GM12878 (cell line): ENCODE results near the gene LEMD3. TPM values are rescaled to one million over a fixed set of nuclear protein-coding genes. Genes with fewer than 3 reads are reported as not detected.

Experiments
- ATAC-seq: fragments of 200-7000 bp; cut with Tn5 transposase; 3 replicates; pipeline ENCODE4 v1.9.1; 2020; ENCODE audit warnings: mild to moderate bottlenecking, moderate library complexity
- BruUV-seq: library from RNA; stranded (reverse); fragments of 400-500 nt; replicated peaks from 2 replicates; lab custom pipeline; 2021; lab: Mats Ljungman, UMichigan
- CTCF ChIA-PET: fragments of 300-600 bp; sonication (Branson Sonifier 250); formaldehyde crosslinking; extraction: SDS; loops from one replicate; lab custom pipeline; 2021; ENCODE audit warnings: inconsistent platforms; lab: Yijun Ruan, JAX
- POLR2A ChIA-PET: fragments of 350-600 bp; formaldehyde crosslinking; extraction: SDS; loops from one replicate; lab custom pipeline; 2021; ENCODE audit warnings: inconsistent platforms; lab: Charles Lee
- RAD21 ChIA-PET: fragments of 300-600 bp; sonication (Branson Sonifier 250); formaldehyde crosslinking; loops from one replicate; lab custom pipeline; 2023; ENCODE audit warnings: antibody characterized with exemption; ENCODE audit not compliant: unreplicated experiment; lab: Charles Lee
- SMC1A ChIA-PET: fragments of 300-600 bp; sonication (Branson Sonifier 250); formaldehyde crosslinking; loops from one replicate; lab custom pipeline; 2023; ENCODE audit not compliant: unreplicated experiment, uncharacterized antibody; lab: Charles Lee
- DNase-seq: peaks from one replicate; pipeline ENCODE4 v3.0.0-alpha.2; 2011; ENCODE audit warnings: low read depth, low spot score
- FAIRE-seq: peaks from 3 replicates; lab custom pipeline; 2011; peaks lifted over from hg19 to GRCh38; lab: Jason Lieb, UNC
- H2AFZ ChIP-seq: 2 replicates; pipeline ENCODE4 v1.6.0; 2011; ENCODE audit warnings: low read depth, low read length, control low read depth; ENCODE audit not compliant: control insufficient read depth
- H3K27ac ChIP-seq: 2 replicates; pipeline ENCODE4 v1.5.1; 2011; ENCODE audit warnings: control low read depth; ENCODE audit not compliant: control insufficient read depth, insufficient read depth
- H3K27me3 ChIP-seq, 2 experiments: replicated peaks in 1 of 2; 2 replicates each; pipeline versions ENCODE4 v1.6.0 to v1.6.1; 2011; ENCODE audit warnings: low read length in 1 of 2; ENCODE audit not compliant: control insufficient read depth in 2 of 2, insufficient read depth in 2 of 2
- H3K36me3 ChIP-seq, 2 experiments: 2 replicates each; pipeline ENCODE4 v1.5.1; 2011; ENCODE audit warnings: low read length in 1 of 2; ENCODE audit not compliant: control insufficient read depth in 2 of 2, insufficient read depth in 2 of 2
- H3K4me1 ChIP-seq: 2 replicates; pipeline ENCODE4 v1.6.1; 2011; ENCODE audit warnings: mild to moderate bottlenecking, low read length, moderate library complexity, mixed read lengths; ENCODE audit not compliant: control insufficient read depth, insufficient read depth
- H3K4me2 ChIP-seq: 2 replicates; pipeline ENCODE4 v1.6.0; 2011; ENCODE audit warnings: control low read depth; ENCODE audit not compliant: control insufficient read depth, insufficient read depth
- H3K4me3 ChIP-seq: fragments of 200-600 bp; sonication (generic); 2 replicates; pipeline ENCODE4 v1.5.1; 2016
- H3K79me2 ChIP-seq: 2 replicates; pipeline ENCODE4 v1.6.0; 2011; ENCODE audit warnings: low read length; ENCODE audit not compliant: control insufficient read depth, insufficient read depth
- H3K9ac ChIP-seq: 2 replicates; pipeline ENCODE4 v1.8.0; 2011; ENCODE audit warnings: low read length, control low read depth, mixed read lengths; ENCODE audit not compliant: control insufficient read depth, insufficient read depth
- H3K9me3 ChIP-seq: replicated peaks from 3 replicates; pipeline ENCODE4 v1.5.1; 2011; ENCODE audit warnings: mild to moderate bottlenecking, low read length; ENCODE audit not compliant: control insufficient read depth, insufficient read depth
- H4K20me1 ChIP-seq: 2 replicates; pipeline ENCODE4 v1.6.0; 2011; ENCODE audit not compliant: control insufficient read depth, insufficient read depth
- MTA3 ChIP-seq: IDR thresholded peaks from 2 replicates; pipeline ENCODE4 v1.6.1; 2012; ENCODE audit warnings: low read length, inconsistent platforms, borderline replicate concordance
- NBN ChIP-seq: fragments of 450-650 bp; IDR thresholded peaks from 2 replicates; pipeline ENCODE4 v1.6.1; 2016
- NFXL1 ChIP-seq: fragments of 450-650 bp; IDR thresholded peaks from 2 replicates; pipeline ENCODE4 v1.6.1; 2017; ENCODE audit warnings: antibody characterized with exemption, mild to moderate bottlenecking, borderline replicate concordance
- TBL1XR1 ChIP-seq: IDR thresholded peaks from 2 replicates; pipeline ENCODE4 v1.6.1; 2012; ENCODE audit warnings: low read depth, low read length, improper control_type of control experiment
- WRNIP1 ChIP-seq: IDR thresholded peaks from 2 replicates; pipeline ENCODE4 v1.6.1; 2011; ENCODE audit warnings: low read depth, low read length, improper control_type of control experiment, borderline replicate concordance
- WGBS: methylation state at CpG from one replicate; pipeline ENCODE4 v1.1.6; 2016; ENCODE audit warnings: low lambda C conversion rate; ENCODE audit not compliant: insufficient replicate concordance, insufficient coverage; ENCODE audit errors: missing lambda C conversion rate; 5-methylcytosine and 5-hydroxymethylcytosine counted together
- in situ Hi-C: fragments of 300-500 bp; cut with MboI; formaldehyde crosslinking; loops from 9 replicates; pipeline ENCODE4 v1.14.3; 2018; ENCODE audit warnings: mixed read lengths
- intact Hi-C: fragments of 100-400 bp; cut with micrococcal nuclease; formaldehyde crosslinking; loops from one replicate; pipeline ENCODE4 v1.14.2; 2022; ENCODE audit not compliant: unreplicated experiment
- polyA plus RNA-seq, 11 experiments: library from polyadenylated mRNA; depleted of rRNA in 4 of 11; unstranded in 6 of 11; stranded (reverse) in 5 of 11; fragments of >200 nt; fragmentation: Nextera tagmentation in 4 of 11; fragmentation: Illumina TruSeq in 1 of 11; extraction: Ambion mirVana in 4 of 11; extraction: Trizol in 1 of 11; gene quantifications; 1 replicate in 1 of 11; 2 replicates in 10 of 11; pipeline versions ENCODE4 v1.2.1 to v1.2.3, GENCODE V29; 2011 to 2016; ENCODE audit warnings: inconsistent platforms in 2 of 11, missing spikeins in 2 of 11, low read depth in 1 of 11
- total RNA-seq, 4 experiments: library from RNA; depleted of rRNA in 3 of 4; stranded (reverse); fragments of >200 nt in 3 of 4; fragmentation: Illumina TruSeq in 1 of 4; extraction: Trizol in 1 of 4; gene quantifications; 2 replicates each; pipeline versions ENCODE4 v1.2.1 to v1.2.3, GENCODE V29; 2013 to 2021
- TF ChIP-seq, protein P1 (sequence below): IDR thresholded peaks from 2 replicates; pipeline ENCODE4 v1.6.1; 2011; ENCODE audit warnings: low read depth, low read length, improper control_type of control experiment, borderline replicate concordance
- TF ChIP-seq, protein P2 (sequence below): fragments of 450-650 bp; IDR thresholded peaks from 2 replicates; pipeline ENCODE4 v1.6.1; 2017; ENCODE audit warnings: mild to moderate bottlenecking, low read depth, inconsistent platforms; ENCODE audit not compliant: poor library complexity, severe bottlenecking
- TF ChIP-seq, protein P3 (sequence below): fragments of 450-650 bp; IDR thresholded peaks from 2 replicates; pipeline ENCODE4 v1.6.1; 2017; ENCODE audit warnings: borderline replicate concordance

Gene LEMD3
- total and polyA plus RNA-seq, 10 of the 15 experiments (the other 5 are each of a cell fraction or from before 2014, with no cell fraction given), result 7.5 to 26.0 (median 16.5) TPM

DNA sequence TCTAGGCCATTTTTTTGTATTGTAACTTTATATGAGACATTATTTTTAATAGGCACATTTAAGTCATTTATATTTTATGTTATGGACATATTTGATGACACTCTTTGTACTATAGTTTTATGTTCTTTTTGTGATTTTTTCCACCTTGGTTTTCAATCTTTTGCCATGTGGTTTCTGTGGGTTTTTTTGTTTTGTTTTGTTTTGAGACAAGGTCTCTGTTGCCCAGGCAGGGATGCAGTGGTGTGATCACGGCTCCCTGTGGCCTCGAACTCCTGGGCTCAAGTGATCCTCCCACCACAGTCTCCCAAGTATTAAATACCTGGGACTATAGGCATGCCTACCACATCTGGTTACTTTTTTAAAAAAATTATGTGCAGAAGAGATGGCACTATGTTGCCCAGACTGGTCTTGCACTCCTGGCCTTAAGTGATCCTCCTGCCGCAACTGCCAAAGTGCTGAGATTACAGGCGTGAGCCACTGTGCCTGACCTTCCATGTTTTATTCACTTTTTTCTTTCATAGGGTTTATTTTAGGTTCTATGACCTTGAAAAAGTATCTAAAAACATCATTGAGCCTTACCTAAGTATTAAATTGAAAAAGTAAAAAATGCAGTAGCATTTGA, 125.4 kb downstream of the LEMD3 start:
- H3K9ac ChIP-seq, result no peak overlapping the region
- H3K4me1 ChIP-seq, result peaks cover 13% of the 10 kb centered on the region
- no peaks in the 10 kb centered on the region for H3K36me3 ChIP-seq
- no peak overlapping the region for H3K27ac ChIP-seq
- no peaks in the 10 kb centered on the region for H4K20me1 ChIP-seq
- H3K9me3 ChIP-seq, result no peaks in the 10 kb centered on the region
- SMC1A ChIA-PET, result no interaction called here
- DNase-seq (no peak), ATAC-seq (no peak), FAIRE-seq (no peak)
- no TSS peak for BruUV-seq
- intact Hi-C loops, result no loop called here
- H3K27me3 ChIP-seq, result no peaks in the 10 kb centered on the region
- H2AFZ ChIP-seq, result no peak overlapping the region
- H3K4me3 ChIP-seq, result no peak overlapping the region
- H3K4me2 ChIP-seq, result no peak overlapping the region
- TF ChIP-seq WRNIP1, result no peak
- TF ChIP-seq TBL1XR1, result no peak
- TF ChIP-seq NFXL1, result no peak
- TF ChIP-seq, protein P1, sequence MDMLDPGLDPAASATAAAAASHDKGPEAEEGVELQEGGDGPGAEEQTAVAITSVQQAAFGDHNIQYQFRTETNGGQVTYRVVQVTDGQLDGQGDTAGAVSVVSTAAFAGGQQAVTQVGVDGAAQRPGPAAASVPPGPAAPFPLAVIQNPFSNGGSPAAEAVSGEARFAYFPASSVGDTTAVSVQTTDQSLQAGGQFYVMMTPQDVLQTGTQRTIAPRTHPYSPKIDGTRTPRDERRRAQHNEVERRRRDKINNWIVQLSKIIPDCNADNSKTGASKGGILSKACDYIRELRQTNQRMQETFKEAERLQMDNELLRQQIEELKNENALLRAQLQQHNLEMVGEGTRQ, result no peak
- TF ChIP-seq, protein P2, sequence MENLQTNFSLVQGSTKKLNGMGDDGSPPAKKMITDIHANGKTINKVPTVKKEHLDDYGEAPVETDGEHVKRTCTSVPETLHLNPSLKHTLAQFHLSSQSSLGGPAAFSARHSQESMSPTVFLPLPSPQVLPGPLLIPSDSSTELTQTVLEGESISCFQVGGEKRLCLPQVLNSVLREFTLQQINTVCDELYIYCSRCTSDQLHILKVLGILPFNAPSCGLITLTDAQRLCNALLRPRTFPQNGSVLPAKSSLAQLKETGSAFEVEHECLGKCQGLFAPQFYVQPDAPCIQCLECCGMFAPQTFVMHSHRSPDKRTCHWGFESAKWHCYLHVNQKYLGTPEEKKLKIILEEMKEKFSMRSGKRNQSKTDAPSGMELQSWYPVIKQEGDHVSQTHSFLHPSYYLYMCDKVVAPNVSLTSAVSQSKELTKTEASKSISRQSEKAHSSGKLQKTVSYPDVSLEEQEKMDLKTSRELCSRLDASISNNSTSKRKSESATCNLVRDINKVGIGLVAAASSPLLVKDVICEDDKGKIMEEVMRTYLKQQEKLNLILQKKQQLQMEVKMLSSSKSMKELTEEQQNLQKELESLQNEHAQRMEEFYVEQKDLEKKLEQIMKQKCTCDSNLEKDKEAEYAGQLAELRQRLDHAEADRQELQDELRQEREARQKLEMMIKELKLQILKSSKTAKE, result no peak
- TF ChIP-seq MTA3, result no peak
- TF ChIP-seq, protein P3, sequence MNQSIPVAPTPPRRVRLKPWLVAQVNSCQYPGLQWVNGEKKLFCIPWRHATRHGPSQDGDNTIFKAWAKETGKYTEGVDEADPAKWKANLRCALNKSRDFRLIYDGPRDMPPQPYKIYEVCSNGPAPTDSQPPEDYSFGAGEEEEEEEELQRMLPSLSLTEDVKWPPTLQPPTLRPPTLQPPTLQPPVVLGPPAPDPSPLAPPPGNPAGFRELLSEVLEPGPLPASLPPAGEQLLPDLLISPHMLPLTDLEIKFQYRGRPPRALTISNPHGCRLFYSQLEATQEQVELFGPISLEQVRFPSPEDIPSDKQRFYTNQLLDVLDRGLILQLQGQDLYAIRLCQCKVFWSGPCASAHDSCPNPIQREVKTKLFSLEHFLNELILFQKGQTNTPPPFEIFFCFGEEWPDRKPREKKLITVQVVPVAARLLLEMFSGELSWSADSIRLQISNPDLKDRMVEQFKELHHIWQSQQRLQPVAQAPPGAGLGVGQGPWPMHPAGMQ, result no peak
- no peak for TF ChIP-seq NBN
- no peaks in the 10 kb centered on the region for H3K79me2 ChIP-seq
- RAD21 ChIA-PET, result no interaction called here
- WGBS, result 35% methylated on average over 4 of the region's 4 CpGs
- in situ Hi-C loops, result no loop called here
- POLR2A ChIA-PET, result no interaction called here
- CTCF ChIA-PET, result no interaction called here
